Peyer's patch (tissue), 4 donors: ENCODE measurements around the gene PLEKHH1. TPM values are rescaled to one million over a fixed set of nuclear protein-coding genes. Genes with fewer than 3 reads are reported as not detected.

ENCODE experiments used
- DNase-seq, 3 donors: peaks; one replicate each; pipeline ENCODE4 v3.0.0-alpha.2; 2017 to 2019
- H3K27ac ChIP-seq, 4 donors: fragments of 200-600 bp; sonication (generic); one replicate each; pipeline ENCODE4 v1.5.1; 2016 to 2019
- H3K27me3 ChIP-seq, 2 donors: fragments of 200-600 bp; sonication (generic); one replicate each; pipeline ENCODE4 v1.5.1; 2019
- H3K36me3 ChIP-seq, 3 donors: fragments of 200-600 bp; sonication (generic); one replicate each; pipeline ENCODE4 v1.5.1; 2016 to 2019
- H3K4me1 ChIP-seq, 4 donors: fragments of 200-600 bp; sonication (generic); one replicate each; pipeline ENCODE4 v1.5.1; 2016 to 2019
- H3K4me3 ChIP-seq, 4 donors: fragments of 200-600 bp; sonication (generic); 1 replicate in 3 of 4; 2 replicates in 1 of 4; pipeline ENCODE4 v1.5.1; 2016 to 2019; ENCODE audit warnings: mild to moderate bottlenecking in 1 of 4
- H3K9me3 ChIP-seq, 4 donors: fragments of 200-600 bp; sonication (generic); one replicate each; pipeline ENCODE4 v1.5.1; 2016 to 2019; ENCODE audit warnings: mild to moderate bottlenecking in 1 of 4
- POLR2A ChIP-seq, 2 donors: fragments of 450-650 bp; IDR thresholded peaks; one replicate each; pipeline ENCODE4 v1.5.1; 2017; ENCODE audit warnings: antibody characterized with exemption in 2 of 2, mild to moderate bottlenecking in 2 of 2, moderate library complexity in 2 of 2
- total RNA-seq, 4 donors: library from RNA; depleted of rRNA; stranded (reverse); fragments of >200 nt; gene quantifications; one replicate each; pipeline ENCODE4 v1.1.0, GENCODE V29; 2016
- TF ChIP-seq, protein P1 (sequence below), 6 experiments: fragments of 450-650 bp in 4 of 6; fragments of 200-600 bp in 2 of 6; sonication (generic) in 1 of 6; IDR thresholded peaks; one replicate each; pipeline ENCODE4 v1.5.1; 2017 to 2019; ENCODE audit warnings: antibody characterized with exemption in 6 of 6, mild to moderate bottlenecking in 3 of 6, moderate library complexity in 1 of 6

The PLEKHH1 gene
- total RNA-seq, 4 donors from 2014 or later: 68.5 to 142 (median 92.0) TPM

DNA sequence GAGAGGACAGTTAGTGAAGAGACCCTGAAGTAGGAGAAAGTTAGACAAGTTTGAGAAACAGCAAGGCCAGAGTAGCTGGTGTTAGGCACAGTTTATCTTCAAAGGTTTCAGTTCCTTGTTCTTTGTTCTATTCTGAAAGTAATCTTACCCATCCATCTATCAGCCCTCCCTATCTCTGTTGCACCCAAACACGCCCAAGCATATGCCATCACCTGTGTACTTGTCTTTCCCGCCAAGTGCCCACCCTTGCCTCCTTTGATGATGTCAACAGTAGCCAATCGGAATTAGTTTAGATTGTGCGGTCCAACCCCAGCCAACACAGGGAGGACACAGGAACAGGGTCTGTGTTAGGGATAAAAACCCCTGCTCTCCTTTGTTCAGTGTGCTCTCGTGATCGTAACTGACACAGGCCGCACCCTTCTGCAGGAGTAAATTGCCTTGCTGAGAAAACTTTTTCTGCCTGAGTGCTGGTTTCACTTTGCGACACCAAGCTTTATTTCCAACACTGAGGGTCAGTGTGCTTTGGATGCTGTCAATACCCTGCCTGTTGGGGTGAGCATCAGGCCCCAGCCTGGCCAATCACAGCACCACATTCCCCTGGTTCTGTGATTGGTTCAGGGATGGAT, 39.9 kb upstream of the PLEKHH1 start:
- Histone ChIP-seq H3K9me3 (peaks cover 0 to 11% (median 5%) of the 10 kb centered on the region in 4 donors), H3K27ac (peak overlapping the region in 2 of 4 donors; percentile 5 to 45), H3K27me3 (no peaks in the 10 kb centered on the region), H3K36me3 (no peaks in the 10 kb centered on the region), H3K4me1 (peaks cover 0 to 16% (median 4%) of the 10 kb centered on the region in 4 donors), H3K4me3 (no peak overlapping the region)
- TF ChIP-seq, protein P1, sequence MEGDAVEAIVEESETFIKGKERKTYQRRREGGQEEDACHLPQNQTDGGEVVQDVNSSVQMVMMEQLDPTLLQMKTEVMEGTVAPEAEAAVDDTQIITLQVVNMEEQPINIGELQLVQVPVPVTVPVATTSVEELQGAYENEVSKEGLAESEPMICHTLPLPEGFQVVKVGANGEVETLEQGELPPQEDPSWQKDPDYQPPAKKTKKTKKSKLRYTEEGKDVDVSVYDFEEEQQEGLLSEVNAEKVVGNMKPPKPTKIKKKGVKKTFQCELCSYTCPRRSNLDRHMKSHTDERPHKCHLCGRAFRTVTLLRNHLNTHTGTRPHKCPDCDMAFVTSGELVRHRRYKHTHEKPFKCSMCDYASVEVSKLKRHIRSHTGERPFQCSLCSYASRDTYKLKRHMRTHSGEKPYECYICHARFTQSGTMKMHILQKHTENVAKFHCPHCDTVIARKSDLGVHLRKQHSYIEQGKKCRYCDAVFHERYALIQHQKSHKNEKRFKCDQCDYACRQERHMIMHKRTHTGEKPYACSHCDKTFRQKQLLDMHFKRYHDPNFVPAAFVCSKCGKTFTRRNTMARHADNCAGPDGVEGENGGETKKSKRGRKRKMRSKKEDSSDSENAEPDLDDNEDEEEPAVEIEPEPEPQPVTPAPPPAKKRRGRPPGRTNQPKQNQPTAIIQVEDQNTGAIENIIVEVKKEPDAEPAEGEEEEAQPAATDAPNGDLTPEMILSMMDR (IDR thresholded peaks at IDR 0.05): no peak
- TF ChIP-seq POLR2A (IDR thresholded peaks at IDR 0.05): no peak
- peak in 1 of 3 donors; percentile 46 for DNase-seq

DNA sequence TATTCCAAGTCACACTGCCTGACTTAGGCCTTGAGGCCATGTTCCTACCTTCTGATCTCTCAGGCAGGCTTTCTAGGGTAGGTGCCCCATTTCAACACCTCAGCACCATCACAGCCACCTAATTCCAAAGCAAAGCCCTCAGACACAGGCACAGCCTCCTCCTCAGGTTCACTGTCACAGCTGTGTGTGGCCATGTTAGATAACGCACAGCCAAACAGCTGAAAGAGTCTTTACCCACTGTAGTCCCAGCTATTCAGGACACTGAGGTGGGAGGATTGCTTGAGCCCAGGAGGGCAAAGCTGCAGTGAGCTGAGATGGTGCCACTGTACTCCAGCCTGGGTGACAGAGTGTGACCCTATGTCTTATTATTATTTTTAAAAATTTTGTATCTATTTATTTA, 37.3 kb upstream of the PLEKHH1 start:
- Histone ChIP-seq H3K9me3 (peaks cover 0 to 11% (median 5%) of the 10 kb centered on the region in 4 donors), H3K27ac (no peak overlapping the region), H3K4me1 (peaks cover 0 to 16% (median 0%) of the 10 kb centered on the region in 4 donors), H3K27me3 (no peaks in the 10 kb centered on the region), H3K4me3 (no peak overlapping the region), H3K36me3 (no peaks in the 10 kb centered on the region)
- DNase-seq: no peak
- TF ChIP-seq, protein P1 (IDR thresholded peaks at IDR 0.05): no peak
- no peak for TF ChIP-seq POLR2A (IDR thresholded peaks at IDR 0.05)

DNA sequence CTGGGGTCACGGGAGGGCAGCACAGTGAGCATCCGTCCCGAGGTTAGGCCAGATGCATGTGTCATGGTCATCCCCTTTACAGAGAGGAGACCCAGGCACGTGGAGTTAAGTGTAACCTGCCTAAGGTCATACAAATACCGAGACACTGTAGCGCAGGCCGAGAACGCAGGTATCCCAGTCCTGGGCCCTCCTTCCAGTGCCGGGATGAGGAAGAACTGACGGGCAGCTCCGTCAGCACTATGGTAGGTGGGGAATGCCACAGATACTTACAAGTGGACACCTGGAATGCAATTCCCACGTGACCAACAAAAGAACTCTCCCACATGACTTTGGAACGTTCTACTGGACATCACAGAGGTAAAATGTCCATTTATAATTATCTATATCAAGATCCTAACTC, 35.9 kb upstream of the PLEKHH1 start:
- H3K36me3 ChIP-seq: no peaks in the 10 kb centered on the region
- no peak overlapping the region for H3K4me3 ChIP-seq
- H3K27me3 ChIP-seq: no peaks in the 10 kb centered on the region
- TF ChIP-seq POLR2A (IDR thresholded peaks at IDR 0.05): no peak
- TF ChIP-seq, protein P1 (IDR thresholded peaks at IDR 0.05): no peak
- H3K9me3 ChIP-seq: peaks cover 0 to 11% (median 5%) of the 10 kb centered on the region in 4 donors
- peaks cover 0 to 4% (median 0%) of the 10 kb centered on the region in 4 donors for H3K4me1 ChIP-seq
- H3K27ac ChIP-seq: no peak overlapping the region
- DNase-seq: no peak

DNA sequence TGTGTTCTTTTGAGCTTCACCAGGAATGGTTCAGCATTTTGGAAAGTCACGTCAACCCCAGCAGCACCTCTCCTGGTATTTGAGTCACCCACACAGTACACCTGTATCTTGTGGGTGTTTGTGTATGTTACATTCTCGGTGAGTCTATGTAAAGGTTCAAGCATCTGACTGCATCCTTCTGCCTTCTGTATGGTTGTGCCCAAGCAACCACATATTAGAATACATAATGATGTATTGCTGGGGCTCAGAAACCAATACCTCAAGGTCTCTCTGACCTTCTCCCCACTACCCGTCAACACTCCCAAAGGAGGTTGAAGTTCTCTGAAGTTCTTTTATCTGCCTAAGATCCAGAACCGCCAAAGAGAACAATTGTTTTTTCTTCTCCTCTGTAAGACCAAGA, 35.4 kb upstream of the PLEKHH1 start:
- H3K27me3 ChIP-seq: no peaks in the 10 kb centered on the region
- DNase-seq: no peak
- H3K4me1 ChIP-seq: no peaks in the 10 kb centered on the region
- H3K27ac ChIP-seq: no peak overlapping the region
- peaks cover 0 to 11% (median 5%) of the 10 kb centered on the region in 4 donors for H3K9me3 ChIP-seq
- TF ChIP-seq, protein P1 (IDR thresholded peaks at IDR 0.05): no peak
- TF ChIP-seq POLR2A (IDR thresholded peaks at IDR 0.05): no peak
- no peak overlapping the region for H3K4me3 ChIP-seq
- H3K36me3 ChIP-seq: no peaks in the 10 kb centered on the region

DNA sequence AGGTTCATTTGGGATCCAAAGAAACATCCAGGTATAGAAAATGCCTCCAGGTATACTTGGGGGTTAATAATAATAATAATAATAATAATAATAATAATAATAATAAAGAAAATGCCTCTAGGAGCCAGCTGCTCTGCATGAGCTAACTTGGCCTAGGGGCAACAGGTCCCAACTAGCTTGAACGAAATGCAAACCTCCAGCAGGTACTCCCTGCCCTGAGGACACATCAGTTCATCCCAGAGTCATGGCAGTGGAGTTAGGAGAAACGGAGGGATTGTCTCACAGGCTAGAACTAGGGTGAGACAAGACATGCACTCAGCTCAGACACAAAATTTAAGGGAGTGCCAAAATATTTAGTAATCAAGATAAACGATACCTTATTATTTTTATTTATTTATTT, 32.1 kb upstream of the PLEKHH1 start:
- no peak for TF ChIP-seq POLR2A (IDR thresholded peaks at IDR 0.05)
- TF ChIP-seq, protein P1 (IDR thresholded peaks at IDR 0.05): no peak
- H3K9me3 ChIP-seq: no peaks in the 10 kb centered on the region
- no peak for DNase-seq
- H3K27ac ChIP-seq: no peak overlapping the region
- H3K27me3 ChIP-seq: no peaks in the 10 kb centered on the region
- no peaks in the 10 kb centered on the region for H3K4me1 ChIP-seq
- no peak overlapping the region for H3K4me3 ChIP-seq
- no peaks in the 10 kb centered on the region for H3K36me3 ChIP-seq
